Calu3 (cell line): ENCODE results near the gene SNX20. TPM values are rescaled to one million over a fixed set of nuclear protein-coding genes. Genes with fewer than 3 reads are reported as not detected.

ENCODE experiments used
- BruUV-seq: library from RNA; stranded (reverse); fragments of 400-500 nt; replicated peaks from 2 replicates; lab custom pipeline; 2021; lab: Mats Ljungman, UMichigan
- CTCF ChIA-PET: fragments of 300-600 bp; sonication (Branson Sonifier 250); formaldehyde crosslinking; loops from one replicate; lab custom pipeline; 2022; ENCODE audit warnings: antibody characterized with exemption; lab: Charles Lee
- DNase-seq: peaks from one replicate; pipeline ENCODE4 v3.0.0; 2022
- H3K27ac Mint-ChIP-seq: one replicate; pipeline ENCODE4 v1.8.0; 2022; ENCODE audit warnings: mixed read lengths; ENCODE audit not compliant: unreplicated experiment
- H3K27me3 Mint-ChIP-seq: one replicate; pipeline ENCODE4 v1.8.0; 2022; ENCODE audit warnings: mixed read lengths; ENCODE audit not compliant: unreplicated experiment
- H3K36me3 Mint-ChIP-seq: one replicate; pipeline ENCODE4 v1.8.0; 2022; ENCODE audit warnings: mild to moderate bottlenecking, moderate library complexity, mixed read lengths; ENCODE audit not compliant: insufficient read depth, unreplicated experiment
- H3K4me1 Mint-ChIP-seq: one replicate; pipeline ENCODE4 v1.8.0; 2022; ENCODE audit warnings: mild to moderate bottlenecking, low read depth, mixed read lengths; ENCODE audit not compliant: unreplicated experiment
- H3K4me3 Mint-ChIP-seq: one replicate; pipeline ENCODE4 v1.8.0; 2022; ENCODE audit warnings: mild to moderate bottlenecking, low read depth, moderate library complexity, mixed read lengths; ENCODE audit not compliant: unreplicated experiment
- H3K9me3 Mint-ChIP-seq: one replicate; pipeline ENCODE4 v1.8.0; 2022; ENCODE audit warnings: low read depth, mixed read lengths; ENCODE audit not compliant: unreplicated experiment
- CTCF ChIP-seq: fragments of 200-600 bp; IDR thresholded peaks from one replicate; pipeline ENCODE4 v1.8.0; 2022; ENCODE audit warnings: antibody characterized with exemption; ENCODE audit not compliant: unreplicated experiment
- intact Hi-C: fragments of 100-400 bp; cut with micrococcal nuclease; formaldehyde crosslinking; loops from one replicate; pipeline ENCODE4 v1.10.0; 2022; ENCODE audit not compliant: unreplicated experiment
- total RNA-seq: library from RNA; stranded (reverse); gene quantifications from 2 replicates; pipeline ENCODE4 v1.2.3, GENCODE V29; 2022

Gene SNX20
- total RNA-seq, 1 experiment from 2014 or later, result not detected

- no TSS peak for BruUV-seq
- no peak for TF ChIP-seq CTCF
- no peak overlapping the region for H3K4me3 Mint-ChIP-seq
- intact Hi-C loops, result no loop called here
- peaks cover 41% of the 10 kb centered on the region for H3K27me3 Mint-ChIP-seq
- DNase-seq, result no peak
- no peaks in the 10 kb centered on the region for H3K9me3 Mint-ChIP-seq
- H3K36me3 Mint-ChIP-seq, result no peaks in the 10 kb centered on the region
- CTCF ChIA-PET, result no interaction called here
- H3K27ac Mint-ChIP-seq, result no peak overlapping the region
- no peaks in the 10 kb centered on the region for H3K4me1 Mint-ChIP-seq
Observed at GRCh38 chr16:50683689-50684374, 2.7 kb upstream of the SNX20 start.

GRCh38 chr16:50680556-50680893, 587 bp downstream of the SNX20 start:
- intact Hi-C loops, result no loop called here
- H3K27ac Mint-ChIP-seq, result no peak overlapping the region
- H3K4me3 Mint-ChIP-seq, result no peak overlapping the region
- no peak for DNase-seq
- H3K36me3 Mint-ChIP-seq, result no peaks in the 10 kb centered on the region
- BruUV-seq, result no TSS peak
- H3K4me1 Mint-ChIP-seq, result peaks cover 15% of the 10 kb centered on the region
- TF ChIP-seq CTCF, result no peak
- no peaks in the 10 kb centered on the region for H3K9me3 Mint-ChIP-seq
- H3K27me3 Mint-ChIP-seq, result peaks cover 26% of the 10 kb centered on the region
- CTCF ChIA-PET, result no interaction called here

GRCh38 chr16:50679676-50680555, 1.2 kb downstream of the SNX20 start:
- no peak overlapping the region for H3K4me3 Mint-ChIP-seq
- CTCF ChIA-PET, result no interaction called here
- no peaks in the 10 kb centered on the region for H3K36me3 Mint-ChIP-seq
- H3K4me1 Mint-ChIP-seq, result peaks cover 15% of the 10 kb centered on the region
- no peak for TF ChIP-seq CTCF
- BruUV-seq, result no TSS peak
- no peak for DNase-seq
- no peaks in the 10 kb centered on the region for H3K9me3 Mint-ChIP-seq
- intact Hi-C loops, result no loop called here
- no peak overlapping the region for H3K27ac Mint-ChIP-seq
- peaks cover 20% of the 10 kb centered on the region for H3K27me3 Mint-ChIP-seq

GRCh38 chr16:50679266-50679665, 1.8 kb downstream of the SNX20 start:
- H3K4me1 Mint-ChIP-seq, result peaks cover 15% of the 10 kb centered on the region
- BruUV-seq, result no TSS peak
- H3K27ac Mint-ChIP-seq, result no peak overlapping the region
- DNase-seq, result no peak
- CTCF ChIA-PET, result no interaction called here
- H3K4me3 Mint-ChIP-seq, result no peak overlapping the region
- peaks cover 14% of the 10 kb centered on the region for H3K27me3 Mint-ChIP-seq
- no peak for TF ChIP-seq CTCF
- intact Hi-C loops, result no loop called here
- H3K9me3 Mint-ChIP-seq, result no peaks in the 10 kb centered on the region
- no peaks in the 10 kb centered on the region for H3K36me3 Mint-ChIP-seq
